ES-I3 (cell line): ENCODE data around the gene PLEKHG4B.
A peak's percentile ranks its signal among the peaks of the same experiment; 100 is the strongest.
"Not testable (repeated sequence)": the region's sequence is repeated elsewhere in the genome, so short reads cannot be mapped to it uniquely, and the experiment has no call there.

ENCODE experiments used
- H3K36me3 ChIP-seq: 2 replicates; pipeline ENCODE4 v1.6.1; 2013; ENCODE audit warnings: mild to moderate bottlenecking, low read length, control low read depth, moderate library complexity; ENCODE audit not compliant: insufficient read depth
- H3K4me1 ChIP-seq: 2 replicates; pipeline ENCODE4 v1.6.1; 2013; ENCODE audit warnings: mild to moderate bottlenecking, control low read depth, low read length; ENCODE audit not compliant: insufficient read depth
- H3K9ac ChIP-seq: 2 replicates; pipeline ENCODE4 v1.6.1; 2013; ENCODE audit warnings: low read depth, mild to moderate bottlenecking, low read length, moderate library complexity
- H3K9me3 ChIP-seq: 2 replicates; pipeline ENCODE4 v1.6.1; 2013; ENCODE audit warnings: mild to moderate bottlenecking, low read length, moderate library complexity; ENCODE audit not compliant: control insufficient read depth, insufficient read depth

Gene PLEKHG4B

GRCh38 chr5:215256-215655 is 123.3 kb downstream of the PLEKHG4B start:
- not testable (repeated sequence) for H3K9ac ChIP-seq, H3K36me3 ChIP-seq, H3K4me1 ChIP-seq, H3K9me3 ChIP-seq

- not testable (repeated sequence) for H3K9me3 ChIP-seq, H3K4me1 ChIP-seq, H3K9ac ChIP-seq, H3K36me3 ChIP-seq
These were observed 124.1 kb downstream of the PLEKHG4B start for GRCh38 chr5:216076-216475.

GRCh38 chr5:217494-218456 is 125.8 kb downstream of the PLEKHG4B start, which contains the start of the genes CCDC127 and SDHA:
CCDC127 (minus strand) TSS chr5:218153; CDS start chr5:216849, 1,304 bp downstream.
SDHA (plus strand) TSS chr5:218320; CDS start chr5:218356, 36 bp downstream.
- H3K4me1 ChIP-seq: not testable (repeated sequence)

GRCh38 chr5:218457-219291 is 126.7 kb downstream of the PLEKHG4B start:
- Histone ChIP-seq H3K36me3 (no peaks in the 10 kb centered on the region; the same call in none of the 2 replicates), H3K4me1 (peaks cover 9% of the 10 kb centered on the region), H3K9me3 (no peaks in the 10 kb centered on the region), H3K9ac (peak overlapping the region; percentile 98)

More at GRCh38 chr5:217494-218456, 125.8 kb downstream of the PLEKHG4B start, which contains the start of the genes CCDC127 and SDHA:
- not testable (repeated sequence) for H3K9me3 ChIP-seq, H3K36me3 ChIP-seq
- H3K9ac ChIP-seq: peak within 1 kb of the TSS; percentile 98

- Histone ChIP-seq H3K9ac (peak overlapping the region; percentile 98), H3K4me1 (peaks cover 9% of the 10 kb centered on the region), H3K9me3 (no peaks in the 10 kb centered on the region), H3K36me3 (no peaks in the 10 kb centered on the region; the same call in none of the 2 replicates)
These were observed 127.5 kb downstream of the PLEKHG4B start for GRCh38 chr5:219460-219863.

GRCh38 chr5:219991-220390 is 128.0 kb downstream of the PLEKHG4B start:
- Histone ChIP-seq H3K9ac (peak overlapping the region; percentile 98), H3K9me3 (no peaks in the 10 kb centered on the region), H3K4me1 (peaks cover 9% of the 10 kb centered on the region), H3K36me3 (no peaks in the 10 kb centered on the region; the same call in 1 of the 2 replicates)

- not testable (repeated sequence) for H3K9ac ChIP-seq, H3K36me3 ChIP-seq
These were observed 131.2 kb downstream of the PLEKHG4B start for GRCh38 chr5:222951-223715.

GRCh38 chr5:223791-224190 is 131.8 kb downstream of the PLEKHG4B start:
- no peaks in the 10 kb centered on the region for H3K9me3 ChIP-seq
- peaks cover 9% of the 10 kb centered on the region for H3K4me1 ChIP-seq
- H3K36me3 ChIP-seq: peaks cover 11% of the 10 kb centered on the region
- H3K9ac ChIP-seq: no peak overlapping the region

More at GRCh38 chr5:222951-223715, 131.2 kb downstream of the PLEKHG4B start:
- H3K9me3 ChIP-seq, H3K4me1 ChIP-seq: not testable (repeated sequence)

- Histone ChIP-seq H3K9ac (no peak overlapping the region), H3K36me3 (peaks cover 18% of the 10 kb centered on the region), H3K4me1 (peaks cover 3% of the 10 kb centered on the region; the same call in 1 of the 2 replicates), H3K9me3 (no peaks in the 10 kb centered on the region)
These were observed 133.4 kb downstream of the PLEKHG4B start for GRCh38 chr5:225334-225733.

- not testable (repeated sequence) for H3K9ac ChIP-seq, H3K4me1 ChIP-seq, H3K9me3 ChIP-seq
- H3K36me3 ChIP-seq: peaks cover 18% of the 10 kb centered on the region
These were observed 135.4 kb downstream of the PLEKHG4B start for GRCh38 chr5:227375-227774.

- Histone ChIP-seq H3K36me3 (peaks cover 18% of the 10 kb centered on the region), H3K9ac (no peak overlapping the region), H3K4me1 (no peaks in the 10 kb centered on the region)
These were observed 136.9 kb downstream of the PLEKHG4B start for GRCh38 chr5:228886-229285.

GRCh38 chr5:230711-231110 is 138.7 kb downstream of the PLEKHG4B start:
- peaks cover 9% of the 10 kb centered on the region; the same call in 1 of the 2 replicates for H3K4me1 ChIP-seq
- no peak overlapping the region for H3K9ac ChIP-seq
- H3K36me3 ChIP-seq: peaks cover 20% of the 10 kb centered on the region
- no peaks in the 10 kb centered on the region for H3K9me3 ChIP-seq

More at GRCh38 chr5:228886-229285, 136.9 kb downstream of the PLEKHG4B start:
- H3K9me3 ChIP-seq: no peaks in the 10 kb centered on the region

- no peak overlapping the region for H3K9ac ChIP-seq
- H3K36me3 ChIP-seq: peaks cover 16% of the 10 kb centered on the region
- peaks cover 9% of the 10 kb centered on the region; the same call in 1 of the 2 replicates for H3K4me1 ChIP-seq
- no peaks in the 10 kb centered on the region for H3K9me3 ChIP-seq
These were observed 139.7 kb downstream of the PLEKHG4B start for GRCh38 chr5:231661-232060.

- H3K36me3 ChIP-seq: peaks cover 11% of the 10 kb centered on the region
- not testable (repeated sequence) for H3K9me3 ChIP-seq, H3K4me1 ChIP-seq, H3K9ac ChIP-seq
These were observed 141.5 kb downstream of the PLEKHG4B start for GRCh38 chr5:233426-233825.
